HUES64 (cell line): ENCODE data around the gene HAP1.

Experiments used
- H3K27ac ChIP-seq: 2 replicates; pipeline ENCODE4 v1.7.0; 2013; ENCODE audit warnings: low read depth, low read length, inconsistent platforms
- H3K27me3 ChIP-seq: 2 replicates; pipeline ENCODE4 v1.6.1; 2013; ENCODE audit warnings: mild to moderate bottlenecking, low read length; ENCODE audit not compliant: insufficient read depth
- H3K36me3 ChIP-seq: 2 replicates; pipeline ENCODE4 v1.6.1; 2013; ENCODE audit warnings: mild to moderate bottlenecking, low read length; ENCODE audit not compliant: insufficient read depth
- H3K4me1 ChIP-seq: 2 replicates; pipeline ENCODE4 v1.6.1; 2013; ENCODE audit warnings: mild to moderate bottlenecking, low read length, moderate library complexity; ENCODE audit not compliant: insufficient read depth
- H3K4me3 ChIP-seq: 2 replicates; pipeline ENCODE4 v1.5.1; 2013; ENCODE audit warnings: mild to moderate bottlenecking, low read length, moderate library complexity
- H3K9ac ChIP-seq: 2 replicates; pipeline ENCODE4 v1.6.1; 2013; ENCODE audit warnings: mild to moderate bottlenecking, low read depth, low read length
- H3K9me3 ChIP-seq: 2 replicates; pipeline ENCODE4 v1.6.1; 2013; ENCODE audit warnings: low read depth, low read length; ENCODE audit not compliant: insufficient read depth
- WGBS: fragments of 150-250, 120-280 bp; methylation state at CpG from one replicate; pipeline ENCODE4 v1.1.7; 2013; ENCODE audit warnings: missing lambda C conversion rate; 5-methylcytosine and 5-hydroxymethylcytosine counted together

The HAP1 gene

DNA sequence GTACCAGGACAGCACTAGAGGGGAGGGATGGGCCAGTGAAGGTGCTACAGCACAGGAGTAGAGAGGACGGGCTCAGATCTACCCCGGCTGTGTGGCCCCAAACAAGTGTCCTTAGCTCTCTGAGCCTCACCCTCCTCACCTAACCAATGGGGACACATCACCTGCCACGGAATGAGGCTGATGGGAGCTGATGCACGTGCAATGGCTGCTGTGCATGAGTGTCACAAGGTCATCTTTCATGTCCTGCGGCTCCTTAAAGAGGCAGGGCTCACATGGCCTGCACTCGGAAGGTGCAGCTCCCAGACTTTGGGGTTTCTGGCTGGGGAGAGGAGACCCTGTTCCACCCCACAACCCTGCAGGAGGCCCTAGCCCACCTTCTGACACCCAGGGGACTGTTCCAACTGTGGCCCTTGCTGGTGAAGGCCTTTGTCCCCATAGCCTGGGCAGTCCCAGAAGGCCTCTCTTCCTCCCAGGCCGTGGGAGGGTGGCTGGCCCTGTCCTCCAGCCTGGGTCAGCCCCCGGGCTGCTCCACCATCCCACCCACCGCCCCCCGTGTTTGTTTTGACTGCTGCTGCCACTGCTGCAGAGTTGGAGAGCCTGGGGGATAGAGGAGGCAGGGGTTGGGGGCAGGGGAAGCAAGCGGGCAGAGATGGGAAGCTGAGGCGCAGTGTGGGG is 10.5 kb downstream of the HAP1 start:
- 79% methylated on average over 11 of the region's 12 CpGs for WGBS
- no peak overlapping the region for H3K9ac ChIP-seq
- H3K4me3 ChIP-seq: no peak overlapping the region
- H3K27me3 ChIP-seq: no peaks in the 10 kb centered on the region; the same call in 1 of the 2 replicates
- H3K4me1 ChIP-seq: no peaks in the 10 kb centered on the region
- H3K36me3 ChIP-seq: no peaks in the 10 kb centered on the region
- H3K9me3 ChIP-seq: no peaks in the 10 kb centered on the region
- H3K27ac ChIP-seq: no peak overlapping the region

DNA sequence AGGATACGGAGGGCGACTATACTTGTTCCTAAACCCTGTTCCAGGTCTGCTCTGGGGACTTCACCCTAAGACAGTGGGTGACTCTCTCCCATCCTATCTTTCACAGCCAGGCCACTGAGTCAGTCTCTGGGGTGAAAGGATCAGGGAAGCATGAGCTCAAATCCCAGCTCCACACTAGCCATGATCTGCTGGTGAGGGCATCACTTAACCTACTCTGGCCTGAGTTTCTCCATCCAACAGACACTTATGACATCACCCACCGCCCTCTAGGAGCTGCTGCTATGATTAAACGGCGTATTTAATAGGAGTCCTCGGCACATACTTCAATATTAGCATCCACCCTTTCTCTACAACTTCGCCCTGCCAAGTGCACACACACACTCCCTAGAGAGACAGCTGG is 12.2 kb downstream of the HAP1 start:
- H3K27me3 ChIP-seq: no peaks in the 10 kb centered on the region; the same call in 1 of the 2 replicates
- H3K9ac ChIP-seq: no peak overlapping the region
- no peaks in the 10 kb centered on the region for H3K9me3 ChIP-seq
- WGBS: 94% methylated on average over 7 of the region's 7 CpGs
- H3K4me1 ChIP-seq: peaks cover 4% of the 10 kb centered on the region; the same call in 1 of the 2 replicates
- H3K27ac ChIP-seq: no peak overlapping the region
- no peak overlapping the region for H3K4me3 ChIP-seq
- no peaks in the 10 kb centered on the region for H3K36me3 ChIP-seq

DNA sequence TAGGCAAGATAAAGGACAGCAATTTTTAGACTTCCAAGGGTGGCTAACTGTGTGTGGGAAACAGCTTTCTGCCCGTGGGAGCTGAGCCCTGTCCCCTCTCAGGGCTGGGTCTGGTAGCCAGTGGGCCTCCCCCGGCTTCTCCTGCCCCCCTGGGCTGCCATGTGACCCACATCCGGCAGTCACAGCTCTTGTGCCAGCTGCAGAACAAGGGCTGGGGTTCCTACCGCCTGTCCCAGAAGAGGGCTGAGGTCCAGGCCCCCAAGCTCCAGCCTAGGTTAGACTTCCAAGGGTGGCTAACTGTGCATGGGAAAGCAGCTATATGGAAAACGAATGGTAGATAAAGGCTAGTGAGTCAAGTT is 16.2 kb downstream of the HAP1 start:
- Histone ChIP-seq H3K27me3 (peaks cover 4% of the 10 kb centered on the region), H3K4me1 (peaks cover 4% of the 10 kb centered on the region; the same call in 1 of the 2 replicates), H3K9ac (no peak overlapping the region), H3K27ac (no peak overlapping the region), H3K4me3 (no peak overlapping the region), H3K9me3 (no peaks in the 10 kb centered on the region), H3K36me3 (no peaks in the 10 kb centered on the region)
- WGBS: 84% methylated on average over 5 of the region's 5 CpGs

DNA sequence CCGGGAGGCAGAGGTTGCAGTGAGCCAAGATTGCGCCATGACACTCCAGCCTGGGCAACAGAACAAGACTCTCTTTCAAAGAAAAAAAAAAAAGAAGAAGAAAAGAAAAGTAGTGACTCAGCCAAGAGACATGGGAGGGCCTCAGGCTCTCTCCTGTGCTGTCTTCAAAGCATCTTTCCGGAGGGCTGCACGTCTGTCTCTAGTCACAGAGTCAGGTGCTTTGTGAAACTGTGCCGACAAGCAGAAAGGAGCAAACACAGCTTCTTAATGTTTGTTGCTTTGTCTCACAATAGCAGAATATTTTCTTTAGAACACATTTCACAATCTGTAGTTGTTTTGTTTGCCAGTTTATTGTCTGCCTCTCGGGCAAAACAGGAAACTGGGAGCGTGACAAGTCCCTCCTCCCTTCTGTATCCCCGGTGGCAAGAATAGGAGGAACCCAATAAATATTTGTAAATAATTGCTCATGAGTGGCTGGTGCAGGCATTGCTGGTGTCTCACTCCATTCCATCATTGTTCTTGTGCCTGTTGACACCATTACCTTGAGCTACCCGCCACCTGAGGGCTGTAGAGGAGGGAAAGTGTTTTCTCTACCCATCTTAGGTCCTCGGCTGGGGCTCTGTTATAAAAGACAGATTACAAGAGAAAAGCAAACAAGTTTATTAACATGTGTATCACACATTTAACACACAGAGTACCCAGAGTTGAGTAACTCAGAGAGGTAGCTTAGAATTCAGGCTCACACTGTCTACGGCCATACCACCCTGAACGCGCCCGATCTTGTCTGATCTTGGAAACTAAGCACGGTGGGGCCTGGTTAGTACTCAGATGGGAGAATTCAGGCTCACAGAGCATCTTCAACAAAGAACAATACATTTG is 16.8 kb downstream of the HAP1 start:
- WGBS: 80% methylated on average over 12 of the region's 15 CpGs
- Histone ChIP-seq H3K36me3 (no peaks in the 10 kb centered on the region), H3K27ac (no peak overlapping the region), H3K9ac (no peak overlapping the region), H3K9me3 (no peaks in the 10 kb centered on the region), H3K4me3 (no peak overlapping the region), H3K27me3 (peaks cover 5% of the 10 kb centered on the region), H3K4me1 (peaks cover 4% of the 10 kb centered on the region; the same call in 1 of the 2 replicates)

DNA sequence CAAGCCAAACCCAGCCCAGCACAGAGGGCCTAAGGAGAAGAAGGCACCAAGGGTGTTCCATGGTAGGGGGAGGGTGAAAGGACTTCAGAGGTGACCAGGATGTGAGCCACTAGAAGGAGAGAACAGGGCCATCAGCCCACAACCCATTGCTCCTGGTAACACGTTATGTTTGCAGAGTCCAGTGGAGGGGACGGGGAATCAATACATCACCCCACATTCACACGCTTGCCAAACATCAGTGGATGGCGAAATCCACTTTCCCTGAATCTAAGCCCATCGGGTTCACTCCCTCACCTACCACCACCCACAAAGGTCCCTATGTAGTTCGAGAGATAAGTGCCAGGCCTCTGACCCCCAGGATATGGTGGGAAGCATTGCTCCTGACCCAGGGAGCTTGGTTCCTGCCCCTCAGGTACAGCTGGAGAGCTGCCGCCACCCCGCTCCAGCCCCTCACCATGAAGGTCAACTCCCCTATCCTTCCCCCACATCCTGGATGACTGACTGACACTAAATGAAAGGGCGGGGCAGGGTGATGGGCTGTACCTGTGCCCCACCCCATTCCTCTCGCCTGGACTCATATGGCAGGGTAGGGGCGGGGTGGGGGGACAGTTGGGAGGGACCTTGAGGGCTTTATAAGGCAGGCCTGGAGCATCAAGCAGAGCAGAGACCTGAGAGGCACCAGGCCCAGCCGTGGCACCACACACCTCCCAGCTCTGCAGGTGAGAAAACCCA is 22.6 kb downstream of the HAP1 start, which contains the start of gene GAST:
Gene GAST, plus strand, starts transcription at position 663 of the 732 bp plus-strand sequence. CDS start 3,106 bp downstream, outside the sequence.
- Histone ChIP-seq H3K4me1 (no peaks in the 10 kb centered on the region), H3K9me3 (no peaks in the 10 kb centered on the region), H3K4me3 (no peak within 1 kb of the TSS), H3K9ac (no peak within 1 kb of the TSS), H3K27ac (no peak within 1 kb of the TSS), H3K27me3 (peaks cover 61% of the 10 kb centered on the region), H3K36me3 (no peaks in the 10 kb centered on the region)
- 88% methylated on average over 12 of the region's 12 CpGs for WGBS

DNA sequence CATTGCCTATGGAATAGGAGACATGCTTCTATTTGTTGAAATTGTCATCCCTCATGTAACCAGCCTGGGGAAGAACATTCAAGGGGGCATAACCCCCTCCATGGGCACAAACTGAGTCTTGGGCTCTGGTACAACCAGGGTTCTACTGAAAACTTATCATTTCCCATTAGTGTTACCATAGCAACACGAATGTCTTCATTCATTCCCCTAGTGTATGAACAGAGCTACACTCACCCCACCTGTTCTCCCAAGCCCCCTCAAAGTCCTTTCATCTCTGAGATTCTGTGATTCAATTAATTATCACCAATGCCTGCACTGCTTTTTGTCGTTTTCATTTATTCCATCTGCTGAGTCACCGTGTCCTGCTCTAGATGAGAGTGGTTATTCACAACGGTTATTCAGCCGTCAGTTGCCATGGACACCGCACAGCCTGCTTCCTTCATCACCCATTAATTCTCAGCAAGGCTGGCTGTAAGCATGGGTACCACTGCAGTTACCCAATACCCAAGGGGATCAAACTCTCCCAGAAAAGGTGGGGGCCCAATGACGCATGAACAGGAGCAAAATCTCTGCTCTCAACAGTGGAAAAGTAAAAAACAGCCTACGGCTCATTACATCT is 23.9 kb downstream of the HAP1 start:
- WGBS: 79% methylated on average over 8 of the region's 8 CpGs
- peaks cover 73% of the 10 kb centered on the region for H3K27me3 ChIP-seq

DNA sequence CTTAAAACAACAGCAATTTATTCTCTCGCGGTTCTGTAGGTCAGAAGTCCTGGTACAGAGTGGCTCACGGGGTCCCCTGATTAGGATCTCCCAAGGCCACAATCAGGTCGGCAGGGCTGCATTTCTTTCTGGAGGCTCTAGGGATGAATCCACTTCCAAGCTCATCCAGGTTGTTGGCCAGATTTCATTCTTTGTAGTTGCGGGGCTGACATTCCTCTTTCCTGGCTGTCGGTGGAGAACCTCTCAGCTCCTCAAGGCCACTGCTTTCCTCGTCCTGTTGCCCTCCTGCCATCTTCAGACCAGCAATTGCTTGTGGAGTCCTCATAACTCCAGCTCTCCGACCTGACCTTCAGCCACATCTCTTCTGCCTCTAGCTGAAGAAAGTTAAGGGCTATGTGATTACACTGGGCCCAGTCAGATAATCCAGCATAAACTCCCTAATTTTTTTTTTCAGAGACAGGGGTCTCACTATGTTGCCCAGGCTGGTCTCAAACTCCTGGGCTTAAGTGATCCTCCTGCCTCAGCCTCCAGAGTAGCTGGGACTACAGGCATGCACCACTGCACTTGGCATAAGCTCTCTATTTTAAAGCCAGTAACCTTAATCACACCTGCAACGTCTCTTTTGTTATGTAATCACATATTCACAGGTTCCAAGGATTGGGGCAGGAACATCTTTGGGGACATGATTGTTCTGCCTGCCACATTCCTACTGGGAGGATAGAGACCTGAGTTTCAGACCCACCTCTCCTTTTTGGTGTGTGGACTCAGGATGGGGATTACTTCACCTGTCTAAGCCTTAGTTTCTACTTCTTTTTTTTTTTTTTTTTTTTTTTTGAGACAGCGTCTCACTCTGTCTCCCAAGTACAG is 26.4 kb downstream of the HAP1 start:
- Histone ChIP-seq H3K27me3 (peaks cover 87% of the 10 kb centered on the region), H3K36me3 (no peaks in the 10 kb centered on the region), H3K4me1 (peaks cover 11% of the 10 kb centered on the region; the same call in 1 of the 2 replicates), H3K27ac (no peak overlapping the region), H3K9ac (no peak overlapping the region), H3K4me3 (no peak overlapping the region), H3K9me3 (no peaks in the 10 kb centered on the region)
- 75% methylated on average over 10 of the region's 10 CpGs for WGBS

More for the DNA sequence above, 23.9 kb downstream of the HAP1 start:
- no peaks in the 10 kb centered on the region for H3K36me3 ChIP-seq
- no peak overlapping the region for H3K27ac ChIP-seq
- no peaks in the 10 kb centered on the region for H3K9me3 ChIP-seq
- H3K4me3 ChIP-seq: no peak overlapping the region
- no peak overlapping the region for H3K9ac ChIP-seq
- H3K4me1 ChIP-seq: peaks cover 4% of the 10 kb centered on the region; the same call in 1 of the 2 replicates

DNA sequence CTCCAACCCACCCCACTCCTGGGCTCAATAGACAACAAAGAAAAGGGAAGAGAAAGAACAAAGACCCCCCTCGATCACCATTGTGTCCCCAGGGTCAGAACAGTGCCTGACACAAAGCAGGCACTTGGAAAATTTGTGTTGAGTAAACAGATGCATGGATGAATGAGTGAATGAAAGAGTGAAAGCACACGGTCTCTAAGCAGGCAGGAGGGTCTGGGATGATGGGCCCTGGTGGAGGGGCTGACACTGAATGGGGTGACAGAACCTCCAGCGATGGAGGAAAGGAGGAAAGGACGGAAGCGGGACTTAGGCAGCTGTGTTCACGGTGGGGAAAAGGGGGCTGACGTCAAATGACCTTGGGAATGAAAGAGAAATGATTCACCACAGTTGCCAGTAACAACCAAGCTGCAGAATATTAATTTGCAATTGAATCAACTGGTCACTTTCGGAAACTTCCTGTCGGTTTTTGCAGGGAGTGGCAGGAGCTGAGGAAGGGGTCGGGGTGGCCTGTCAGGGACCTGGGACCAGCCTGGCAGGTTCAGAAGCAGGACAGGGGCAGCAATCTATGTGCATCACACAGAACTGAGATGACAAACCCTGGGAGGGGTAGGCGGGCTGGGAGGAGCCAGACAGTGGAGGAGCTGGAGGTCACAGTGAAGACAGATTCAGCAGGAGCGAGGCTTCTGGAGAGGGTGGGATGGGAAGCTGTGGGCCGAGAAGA is 29.0 kb downstream of the HAP1 start:
- H3K9me3 ChIP-seq: no peaks in the 10 kb centered on the region
- H3K36me3 ChIP-seq: no peaks in the 10 kb centered on the region
- H3K4me3 ChIP-seq: no peak overlapping the region
- no peak overlapping the region for H3K9ac ChIP-seq
- peak overlapping the region; percentile 30; the same call in 1 of the 2 replicates for H3K27ac ChIP-seq
- WGBS: 22% methylated on average over 13 of the region's 13 CpGs
- peaks cover 11% of the 10 kb centered on the region; the same call in 1 of the 2 replicates for H3K4me1 ChIP-seq
- peaks cover 69% of the 10 kb centered on the region for H3K27me3 ChIP-seq

DNA sequence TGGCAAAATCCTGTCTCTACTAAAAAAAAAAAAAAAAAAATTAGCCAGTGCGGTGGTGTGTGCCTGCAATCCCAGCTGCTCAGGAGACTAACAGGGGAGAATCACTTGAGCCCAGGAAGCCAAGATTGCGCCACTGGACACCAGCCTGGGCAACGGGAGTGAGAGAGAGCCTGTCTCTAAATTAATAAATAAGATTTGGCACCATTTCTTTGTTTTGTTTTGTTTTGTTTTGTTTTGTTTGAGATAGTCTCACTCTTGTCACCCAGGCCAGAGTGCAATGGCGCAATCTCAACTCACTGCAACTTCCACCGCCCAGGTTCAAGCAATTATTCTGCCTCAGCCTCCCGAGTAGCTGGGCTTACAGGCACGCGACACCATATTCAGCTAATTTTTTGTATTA is 31.7 kb downstream of the HAP1 start:
- Histone ChIP-seq H3K9me3 (no peaks in the 10 kb centered on the region), H3K36me3 (no peaks in the 10 kb centered on the region), H3K9ac (no peak overlapping the region), H3K4me1 (peaks cover 11% of the 10 kb centered on the region; the same call in 1 of the 2 replicates), H3K27me3 (peaks cover 42% of the 10 kb centered on the region), H3K27ac (no peak overlapping the region), H3K4me3 (no peak overlapping the region)
- 94% methylated on average over 8 of the region's 8 CpGs for WGBS
